VCaP (cell line): ENCODE data around the gene FIGNL1.
A peak's percentile ranks its signal among the peaks of the same experiment; 100 is the strongest.

Source experiments
- H3K27ac ChIP-seq: fragments of 450-650 bp; 2 replicates; pipeline ENCODE4 v1.5.1; 2017
- TF ChIP-seq, protein P1 (sequence below): fragments of 450-650 bp; conservative IDR thresholded peaks from 2 replicates; pipeline ENCODE4 v1.5.1; 2017; ENCODE audit warnings: mild to moderate bottlenecking, moderate library complexity

The FIGNL1 gene, protein sequence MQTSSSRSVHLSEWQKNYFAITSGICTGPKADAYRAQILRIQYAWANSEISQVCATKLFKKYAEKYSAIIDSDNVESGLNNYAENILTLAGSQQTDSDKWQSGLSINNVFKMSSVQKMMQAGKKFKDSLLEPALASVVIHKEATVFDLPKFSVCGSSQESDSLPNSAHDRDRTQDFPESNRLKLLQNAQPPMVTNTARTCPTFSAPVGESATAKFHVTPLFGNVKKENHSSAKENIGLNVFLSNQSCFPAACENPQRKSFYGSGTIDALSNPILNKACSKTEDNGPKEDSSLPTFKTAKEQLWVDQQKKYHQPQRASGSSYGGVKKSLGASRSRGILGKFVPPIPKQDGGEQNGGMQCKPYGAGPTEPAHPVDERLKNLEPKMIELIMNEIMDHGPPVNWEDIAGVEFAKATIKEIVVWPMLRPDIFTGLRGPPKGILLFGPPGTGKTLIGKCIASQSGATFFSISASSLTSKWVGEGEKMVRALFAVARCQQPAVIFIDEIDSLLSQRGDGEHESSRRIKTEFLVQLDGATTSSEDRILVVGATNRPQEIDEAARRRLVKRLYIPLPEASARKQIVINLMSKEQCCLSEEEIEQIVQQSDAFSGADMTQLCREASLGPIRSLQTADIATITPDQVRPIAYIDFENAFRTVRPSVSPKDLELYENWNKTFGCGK

DNA sequence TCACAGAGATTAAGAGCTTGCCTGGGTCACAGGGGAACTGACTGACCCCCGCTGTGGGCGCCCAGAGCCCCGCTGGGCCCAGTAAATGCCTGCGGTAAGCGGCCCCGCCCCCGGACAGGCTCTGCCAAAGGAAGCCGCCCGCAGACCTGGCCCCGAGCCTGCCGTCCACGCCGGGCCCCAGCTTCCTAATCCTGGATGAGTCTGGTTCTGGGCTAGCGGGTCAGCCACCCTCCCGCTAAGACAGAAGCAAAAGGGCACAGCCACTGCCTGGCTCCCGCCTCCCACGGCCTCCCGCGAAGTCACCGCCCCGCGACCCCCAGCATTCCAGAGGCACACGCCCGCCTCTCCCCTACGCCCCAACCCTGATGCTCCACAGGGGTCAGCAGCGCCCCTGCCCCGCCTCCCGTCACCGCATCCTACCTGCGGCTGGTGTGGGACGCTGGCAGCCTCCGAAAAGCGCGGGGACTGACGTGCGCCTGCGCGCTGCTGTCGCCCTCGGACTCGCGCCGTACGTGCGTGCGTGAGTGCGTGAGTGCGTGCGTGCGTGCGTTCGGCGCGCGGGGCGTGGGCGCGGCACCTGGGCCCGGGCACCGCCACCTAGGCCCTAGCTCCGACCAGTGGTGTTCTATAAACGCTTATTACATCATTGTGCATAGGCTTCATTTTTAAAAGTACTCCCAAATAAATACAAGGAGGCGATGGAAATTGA, at the start of gene FIGNL1:
Gene FIGNL1, minus strand, starts transcription at position 470 of the 709 bp plus-strand sequence. CDS start 3,063 bp downstream, outside the sequence.
- TF ChIP-seq, protein P1, sequence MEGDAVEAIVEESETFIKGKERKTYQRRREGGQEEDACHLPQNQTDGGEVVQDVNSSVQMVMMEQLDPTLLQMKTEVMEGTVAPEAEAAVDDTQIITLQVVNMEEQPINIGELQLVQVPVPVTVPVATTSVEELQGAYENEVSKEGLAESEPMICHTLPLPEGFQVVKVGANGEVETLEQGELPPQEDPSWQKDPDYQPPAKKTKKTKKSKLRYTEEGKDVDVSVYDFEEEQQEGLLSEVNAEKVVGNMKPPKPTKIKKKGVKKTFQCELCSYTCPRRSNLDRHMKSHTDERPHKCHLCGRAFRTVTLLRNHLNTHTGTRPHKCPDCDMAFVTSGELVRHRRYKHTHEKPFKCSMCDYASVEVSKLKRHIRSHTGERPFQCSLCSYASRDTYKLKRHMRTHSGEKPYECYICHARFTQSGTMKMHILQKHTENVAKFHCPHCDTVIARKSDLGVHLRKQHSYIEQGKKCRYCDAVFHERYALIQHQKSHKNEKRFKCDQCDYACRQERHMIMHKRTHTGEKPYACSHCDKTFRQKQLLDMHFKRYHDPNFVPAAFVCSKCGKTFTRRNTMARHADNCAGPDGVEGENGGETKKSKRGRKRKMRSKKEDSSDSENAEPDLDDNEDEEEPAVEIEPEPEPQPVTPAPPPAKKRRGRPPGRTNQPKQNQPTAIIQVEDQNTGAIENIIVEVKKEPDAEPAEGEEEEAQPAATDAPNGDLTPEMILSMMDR, result no peak
- peak within 1 kb of the TSS; percentile 90 for H3K27ac ChIP-seq

DNA sequence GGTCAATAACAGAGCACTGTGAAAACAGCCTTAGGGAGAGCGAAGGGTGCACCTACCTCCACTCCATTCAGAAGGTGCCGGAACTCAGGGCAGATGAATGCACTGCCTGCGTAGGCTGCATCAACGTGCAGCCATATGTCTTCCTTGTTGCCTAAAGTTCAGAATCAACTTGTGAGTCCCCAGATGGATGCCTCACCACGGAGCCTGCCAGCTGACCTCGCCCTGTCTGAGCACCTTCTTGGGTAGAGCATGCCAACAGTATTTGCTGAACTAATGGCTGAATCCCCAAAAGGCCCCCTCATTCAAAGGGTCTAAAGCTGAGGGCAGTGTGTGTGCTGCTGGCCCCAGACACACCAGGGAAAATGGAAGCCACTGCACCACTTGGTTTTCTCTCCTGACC, 48.9 kb upstream of the FIGNL1 start:
- H3K27ac ChIP-seq, result no peak overlapping the region
- TF ChIP-seq, protein P1, result no peak

DNA sequence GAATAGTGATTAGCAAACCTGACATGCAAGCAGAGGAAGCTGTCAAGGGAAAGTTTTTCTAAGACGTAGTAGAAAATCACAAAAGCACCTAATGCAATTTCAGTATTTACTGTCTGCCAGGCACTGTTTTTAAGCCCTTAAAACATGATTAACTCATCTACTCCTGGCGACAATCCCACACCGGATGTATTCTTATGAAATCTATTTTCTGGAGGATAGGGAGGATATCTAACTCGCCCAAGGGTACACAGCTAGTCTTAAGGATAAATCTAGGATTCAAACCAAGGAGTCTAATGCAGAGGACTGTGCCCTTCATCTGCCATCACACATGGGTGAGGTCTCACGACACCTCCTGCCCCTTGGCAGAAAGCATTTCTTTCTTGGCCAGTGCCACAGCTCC, 47.8 kb upstream of the FIGNL1 start:
- TF ChIP-seq, protein P1, result no peak
- peak overlapping the region; percentile 68; the same call in 1 of the 2 replicates for H3K27ac ChIP-seq

DNA sequence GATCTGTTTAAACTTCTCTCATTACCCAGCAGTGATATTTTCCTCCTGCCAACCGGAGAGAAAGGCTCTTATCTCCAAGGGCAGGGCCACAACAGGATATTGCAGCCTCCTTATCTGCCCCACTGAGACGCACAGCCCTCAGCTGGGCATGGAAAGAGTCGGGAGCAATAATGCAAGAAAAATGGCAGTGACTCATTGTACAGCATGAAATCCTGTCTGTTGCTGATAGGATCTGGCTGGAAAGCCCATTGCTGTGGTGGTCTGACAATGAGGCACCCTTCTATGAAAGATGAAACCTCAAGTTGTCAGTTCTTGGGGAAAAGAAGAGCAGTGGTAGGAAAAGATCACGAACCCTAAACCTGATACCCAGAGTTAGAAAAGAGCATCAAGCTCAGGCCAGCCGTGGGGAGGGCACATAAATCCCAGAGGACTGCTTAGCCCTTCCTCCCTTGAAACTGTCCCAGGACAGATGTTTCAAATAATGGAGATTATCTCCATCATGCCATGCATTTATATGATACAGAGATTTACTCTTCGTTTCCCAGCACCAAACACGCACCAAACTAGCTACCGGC, 47.0 kb upstream of the FIGNL1 start:
- H3K27ac ChIP-seq, result peak overlapping the region; percentile 68
- TF ChIP-seq, protein P1, result no peak

DNA sequence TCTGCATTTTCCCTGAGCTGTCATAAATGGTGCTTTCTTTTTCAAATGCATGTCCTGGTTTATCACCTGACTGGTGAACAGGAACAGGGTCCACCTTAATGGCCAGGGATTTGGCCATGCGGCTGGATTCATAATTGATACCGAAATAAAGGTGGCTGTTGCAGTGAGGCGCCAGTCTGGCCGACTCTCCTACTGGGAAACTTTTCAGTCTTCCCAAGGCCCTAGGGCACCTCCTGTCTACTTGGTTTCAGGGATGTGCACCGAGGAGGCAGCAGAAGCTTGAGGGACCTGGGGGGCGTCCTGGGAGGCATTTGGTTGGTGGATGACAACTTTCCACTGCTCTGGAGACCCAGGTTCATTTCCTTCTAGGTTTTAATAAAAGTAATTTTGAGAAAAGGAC, 46.4 kb upstream of the FIGNL1 start:
- H3K27ac ChIP-seq, result peak overlapping the region; percentile 68

DNA sequence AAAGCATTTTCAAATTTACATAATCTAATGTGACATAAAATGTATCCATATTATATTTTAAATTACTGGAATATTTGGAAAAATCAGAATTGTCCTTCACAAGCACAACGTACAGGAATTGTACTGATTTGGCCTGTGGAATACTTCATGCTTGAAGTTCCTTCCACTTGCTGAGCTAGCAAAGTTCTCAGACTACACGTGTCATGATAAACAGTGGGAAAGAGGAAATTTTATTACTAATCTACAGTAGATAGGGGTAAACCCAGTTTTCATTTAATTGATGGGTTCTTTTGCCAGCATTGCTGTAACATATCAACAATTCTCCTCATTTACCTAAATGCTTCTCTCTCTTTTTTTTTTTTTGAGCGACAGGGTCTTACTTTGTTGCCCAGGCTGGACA, 45.6 kb upstream of the FIGNL1 start:
- peak overlapping the region; percentile 68; the same call in 1 of the 2 replicates for H3K27ac ChIP-seq
- TF ChIP-seq, protein P1, result no peak

More for the DNA sequence above, 46.4 kb upstream of the FIGNL1 start:
- TF ChIP-seq, protein P1, result no peak
